Measurements from ENCODE around the gene TXNDC5. TPM values are rescaled to one million over a fixed set of nuclear protein-coding genes. Genes with fewer than 3 reads are reported as not detected.

The TXNDC5 gene
- total RNA-seq, 6 experiments from 2014 or later: 226 to 280 (median 258) TPM

- TF ChIP-seq, protein P1, sequence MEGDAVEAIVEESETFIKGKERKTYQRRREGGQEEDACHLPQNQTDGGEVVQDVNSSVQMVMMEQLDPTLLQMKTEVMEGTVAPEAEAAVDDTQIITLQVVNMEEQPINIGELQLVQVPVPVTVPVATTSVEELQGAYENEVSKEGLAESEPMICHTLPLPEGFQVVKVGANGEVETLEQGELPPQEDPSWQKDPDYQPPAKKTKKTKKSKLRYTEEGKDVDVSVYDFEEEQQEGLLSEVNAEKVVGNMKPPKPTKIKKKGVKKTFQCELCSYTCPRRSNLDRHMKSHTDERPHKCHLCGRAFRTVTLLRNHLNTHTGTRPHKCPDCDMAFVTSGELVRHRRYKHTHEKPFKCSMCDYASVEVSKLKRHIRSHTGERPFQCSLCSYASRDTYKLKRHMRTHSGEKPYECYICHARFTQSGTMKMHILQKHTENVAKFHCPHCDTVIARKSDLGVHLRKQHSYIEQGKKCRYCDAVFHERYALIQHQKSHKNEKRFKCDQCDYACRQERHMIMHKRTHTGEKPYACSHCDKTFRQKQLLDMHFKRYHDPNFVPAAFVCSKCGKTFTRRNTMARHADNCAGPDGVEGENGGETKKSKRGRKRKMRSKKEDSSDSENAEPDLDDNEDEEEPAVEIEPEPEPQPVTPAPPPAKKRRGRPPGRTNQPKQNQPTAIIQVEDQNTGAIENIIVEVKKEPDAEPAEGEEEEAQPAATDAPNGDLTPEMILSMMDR (IDR thresholded peaks at IDR 0.05): no peak
- peaks cover 1% of the 10 kb centered on the region; the same call in 1 of the 2 replicates for H3K27me3 Mint-ChIP-seq (ENCODE audit: insufficient read depth)
- H3K36me3 Mint-ChIP-seq (ENCODE audit: low read depth): peaks cover 41% of the 10 kb centered on the region
These were observed 27.9 kb downstream of the TXNDC5 start for GRCh38 chr6:7882505-7883257.

GRCh38 chr6:7881765-7882500 lies 28.7 kb downstream of the TXNDC5 start:
- no peaks in the 10 kb centered on the region for H3K4me1 Mint-ChIP-seq (ENCODE audit: low read depth)

More at GRCh38 chr6:7882505-7883257, 27.9 kb downstream of the TXNDC5 start:
- no peaks in the 10 kb centered on the region for H3K4me1 Mint-ChIP-seq (ENCODE audit: low read depth)
- H3K27ac Mint-ChIP-seq: no peak overlapping the region
- no peaks in the 10 kb centered on the region for H3K9me3 Mint-ChIP-seq
- DNase-seq: no peak
- H3K4me3 Mint-ChIP-seq: no peak overlapping the region

GRCh38 chr6:7880718-7881107 lies 29.9 kb downstream of the TXNDC5 start:
- Mint-ChIP-seq H3K36me3 (ENCODE audit: low read depth) (peaks cover 37% of the 10 kb centered on the region), H3K9me3 (no peaks in the 10 kb centered on the region), H3K4me3 (no peak overlapping the region), H3K27me3 (ENCODE audit: insufficient read depth) (peaks cover 1% of the 10 kb centered on the region; the same call in 1 of the 2 replicates), H3K27ac (no peak overlapping the region), H3K4me1 (ENCODE audit: low read depth) (no peaks in the 10 kb centered on the region)
- no peak for DNase-seq
- TF ChIP-seq, protein P1 (IDR thresholded peaks at IDR 0.05): no peak

More at GRCh38 chr6:7881765-7882500, 28.7 kb downstream of the TXNDC5 start:
- Mint-ChIP-seq H3K4me3 (no peak overlapping the region), H3K9me3 (no peaks in the 10 kb centered on the region), H3K27ac (no peak overlapping the region), H3K27me3 (ENCODE audit: insufficient read depth) (peaks cover 1% of the 10 kb centered on the region; the same call in 1 of the 2 replicates), H3K36me3 (ENCODE audit: low read depth) (peaks cover 37% of the 10 kb centered on the region)
- DNase-seq: no peak
- TF ChIP-seq, protein P1 (IDR thresholded peaks at IDR 0.05): no peak

DNA sequence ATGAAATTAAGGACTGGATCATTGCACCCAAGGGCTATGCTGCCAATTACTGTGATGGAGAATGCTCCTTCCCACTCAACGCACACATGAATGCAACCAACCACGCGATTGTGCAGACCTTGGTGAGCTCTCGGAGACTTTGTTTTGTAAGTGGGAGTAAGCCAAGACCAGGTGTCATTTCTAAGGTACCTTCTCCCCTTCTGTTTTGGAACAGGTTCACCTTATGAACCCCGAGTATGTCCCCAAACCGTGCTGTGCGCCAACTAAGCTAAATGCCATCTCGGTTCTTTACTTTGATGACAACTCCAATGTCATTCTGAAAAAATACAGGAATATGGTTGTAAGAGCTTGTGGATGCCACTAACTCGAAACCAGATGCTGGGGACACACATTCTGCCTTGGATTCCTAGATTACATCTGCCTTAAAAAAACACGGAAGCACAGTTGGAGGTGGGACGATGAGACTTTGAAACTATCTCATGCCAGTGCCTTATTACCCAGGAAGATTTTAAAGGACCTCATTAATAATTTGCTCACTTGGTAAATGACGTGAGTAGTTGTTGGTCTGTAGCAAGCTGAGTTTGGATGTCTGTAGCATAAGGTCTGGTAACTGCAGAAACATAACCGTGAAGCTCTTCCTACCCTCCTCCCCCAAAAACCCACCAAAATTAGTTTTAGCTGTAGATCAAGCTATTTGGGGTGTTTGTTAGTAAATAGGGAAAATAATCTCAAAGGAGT lies 30.4 kb downstream of the TXNDC5 start:
- Mint-ChIP-seq H3K4me3 (no peak overlapping the region), H3K36me3 (ENCODE audit: low read depth) (peaks cover 34% of the 10 kb centered on the region), H3K9me3 (no peaks in the 10 kb centered on the region), H3K4me1 (ENCODE audit: low read depth) (no peaks in the 10 kb centered on the region), H3K27me3 (ENCODE audit: insufficient read depth) (peaks cover 1% of the 10 kb centered on the region; the same call in 1 of the 2 replicates), H3K27ac (no peak overlapping the region)
- no peak for DNase-seq
- TF ChIP-seq, protein P1 (IDR thresholded peaks at IDR 0.05): no peak

GRCh38 chr6:7879579-7879978 lies 31.0 kb downstream of the TXNDC5 start:
- peaks cover 4% of the 10 kb centered on the region for H3K27me3 Mint-ChIP-seq (ENCODE audit: insufficient read depth)
- H3K27ac Mint-ChIP-seq: no peak overlapping the region
- H3K4me3 Mint-ChIP-seq: no peak overlapping the region
- no peaks in the 10 kb centered on the region for H3K9me3 Mint-ChIP-seq
- H3K4me1 Mint-ChIP-seq (ENCODE audit: low read depth): no peaks in the 10 kb centered on the region
- peaks cover 29% of the 10 kb centered on the region for H3K36me3 Mint-ChIP-seq (ENCODE audit: low read depth)
- no peak for DNase-seq
- TF ChIP-seq, protein P1 (IDR thresholded peaks at IDR 0.05): no peak

All from HFFc6 (cell line).